ENCODE data around the gene OR5L2.
"Not testable (repeated sequence)": the region's sequence is repeated elsewhere in the genome, so short reads cannot be mapped to it uniquely, and the experiment has no call there.

OR5L2 gene

DNA sequence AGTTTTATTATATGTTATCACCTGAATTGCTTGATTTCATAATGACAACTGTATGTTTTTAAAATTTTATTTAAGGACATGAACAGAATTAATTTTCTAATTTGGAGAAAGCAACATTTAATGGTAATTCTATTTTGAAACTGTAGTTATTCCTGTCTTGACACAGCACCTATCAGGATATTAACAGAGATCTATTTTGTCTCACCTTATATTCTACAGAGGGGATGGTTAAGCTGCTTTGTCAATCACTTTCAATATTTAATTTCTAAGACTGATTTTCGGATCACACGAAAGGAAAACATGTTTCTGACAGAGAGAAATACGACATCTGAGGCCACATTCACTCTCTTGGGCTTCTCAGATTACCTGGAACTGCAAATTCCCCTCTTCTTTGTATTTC, 11.4 kb downstream of the OR5L2 start, which contains the start of gene OR5D16:
OR5D16 (plus strand) TSS at position 301 of the 400 bp plus-strand sequence; CDS start at position 301, 0 bp downstream.
- ChIA-PET POLR2A (no interaction called here), CTCF (no interaction called here)
- TF ChIP-seq HDGF (IDR thresholded peaks at IDR 0.05; ENCODE audit: borderline replicate concordance) (no peak), FOXM1 (IDR thresholded peaks at IDR 0.05; ENCODE audit: borderline replicate concordance) (no peak), ZNF384 (IDR thresholded peaks at IDR 0.05) (no peak), SP1 (IDR thresholded peaks at IDR 0.05) (no peak), ELF4 (IDR thresholded peaks at IDR 0.05) (no peak), NFRKB (IDR thresholded peaks at IDR 0.05) (no peak), FOXA1 (IDR thresholded peaks at IDR 0.05) (no peak), FOXK2 (IDR thresholded peaks at IDR 0.05) (no peak)
- TF ChIP-seq, protein P1, sequence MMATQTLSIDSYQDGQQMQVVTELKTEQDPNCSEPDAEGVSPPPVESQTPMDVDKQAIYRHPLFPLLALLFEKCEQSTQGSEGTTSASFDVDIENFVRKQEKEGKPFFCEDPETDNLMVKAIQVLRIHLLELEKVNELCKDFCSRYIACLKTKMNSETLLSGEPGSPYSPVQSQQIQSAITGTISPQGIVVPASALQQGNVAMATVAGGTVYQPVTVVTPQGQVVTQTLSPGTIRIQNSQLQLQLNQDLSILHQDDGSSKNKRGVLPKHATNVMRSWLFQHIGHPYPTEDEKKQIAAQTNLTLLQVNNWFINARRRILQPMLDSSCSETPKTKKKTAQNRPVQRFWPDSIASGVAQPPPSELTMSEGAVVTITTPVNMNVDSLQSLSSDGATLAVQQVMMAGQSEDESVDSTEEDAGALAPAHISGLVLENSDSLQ (IDR thresholded peaks at IDR 0.05): no peak
- no peak for DNase-seq (ENCODE audit: extremely low spot score)

DNA sequence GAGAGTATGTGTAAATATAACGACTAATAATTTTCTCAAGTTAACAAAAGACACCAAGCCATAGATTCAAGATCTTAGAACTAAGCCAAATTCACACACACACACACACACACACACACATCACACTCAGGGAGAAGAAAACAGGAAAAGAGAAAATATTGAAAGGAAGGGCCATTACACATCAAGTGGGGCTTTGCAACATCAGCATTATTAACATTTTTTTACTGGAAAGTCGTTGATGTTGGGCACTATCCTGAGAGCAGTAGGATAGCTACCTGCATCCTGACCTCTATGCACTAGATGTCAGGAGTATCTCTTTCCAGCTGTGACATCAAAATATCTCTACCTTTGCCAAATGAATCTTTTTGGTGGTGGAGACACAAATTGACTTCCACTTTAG, 20.4 kb downstream of the OR5L2 start:
- CTCF ChIA-PET: no interaction called here
- POLR2A ChIA-PET: no interaction called here
- TF ChIP-seq CTBP1 (IDR thresholded peaks at IDR 0.05; ENCODE audit: borderline replicate concordance): no peak
- no peak for DNase-seq (ENCODE audit: extremely low spot score)

DNA sequence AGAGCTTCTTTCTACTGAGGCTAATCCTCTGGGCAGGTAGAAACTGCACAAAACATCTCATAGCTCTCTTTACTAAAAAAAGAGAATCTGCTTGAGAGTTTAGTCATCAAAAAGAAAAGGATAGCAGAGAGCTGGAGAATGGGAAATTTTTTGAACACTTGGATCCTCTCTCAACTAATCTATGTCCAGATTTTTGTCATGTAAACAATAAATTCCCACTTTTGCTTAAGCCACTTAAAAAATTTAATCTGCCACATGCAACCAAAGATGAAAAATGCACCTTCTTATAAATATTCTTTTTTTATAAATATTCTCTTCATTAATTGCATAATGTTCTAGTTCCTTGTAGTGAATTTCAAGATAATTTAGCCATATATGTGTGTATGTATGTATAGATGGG, 22.0 kb downstream of the OR5L2 start:
- CTCF ChIA-PET: no interaction called here
- DNase-seq (ENCODE audit: extremely low spot score): no peak
- TF ChIP-seq FOXK2 (IDR thresholded peaks at IDR 0.05): no peak
- POLR2A ChIA-PET: no interaction called here

DNA sequence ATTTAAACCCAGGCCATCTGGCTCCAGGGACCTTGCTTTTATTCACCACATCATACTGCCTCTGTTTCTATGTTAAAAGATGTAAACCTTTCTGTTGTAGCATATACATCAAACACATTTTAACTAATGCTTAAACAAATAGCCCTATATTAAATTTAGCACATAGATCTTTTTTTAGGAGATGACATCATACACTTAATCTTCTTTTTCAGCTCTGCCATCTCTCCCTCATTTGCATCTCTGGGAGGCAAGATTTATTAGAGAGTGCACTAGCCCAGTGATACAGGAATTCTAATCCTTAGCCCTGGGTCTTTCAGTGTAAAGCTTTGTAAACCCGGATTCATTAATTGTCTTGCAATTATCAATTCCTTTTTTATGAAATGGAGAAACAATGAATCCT, 25.1 kb downstream of the OR5L2 start:
- POLR2A ChIA-PET: no interaction called here
- CTCF ChIA-PET: no interaction called here
- no peak for TF ChIP-seq CTBP1 (IDR thresholded peaks at IDR 0.05; ENCODE audit: borderline replicate concordance)
- no peak for TF ChIP-seq FOXK2 (IDR thresholded peaks at IDR 0.05)
- TF ChIP-seq TARDBP (IDR thresholded peaks at IDR 0.05): no peak
- TF ChIP-seq ARNT (IDR thresholded peaks at IDR 0.05): no peak
- no peak for DNase-seq (ENCODE audit: extremely low spot score)

DNA sequence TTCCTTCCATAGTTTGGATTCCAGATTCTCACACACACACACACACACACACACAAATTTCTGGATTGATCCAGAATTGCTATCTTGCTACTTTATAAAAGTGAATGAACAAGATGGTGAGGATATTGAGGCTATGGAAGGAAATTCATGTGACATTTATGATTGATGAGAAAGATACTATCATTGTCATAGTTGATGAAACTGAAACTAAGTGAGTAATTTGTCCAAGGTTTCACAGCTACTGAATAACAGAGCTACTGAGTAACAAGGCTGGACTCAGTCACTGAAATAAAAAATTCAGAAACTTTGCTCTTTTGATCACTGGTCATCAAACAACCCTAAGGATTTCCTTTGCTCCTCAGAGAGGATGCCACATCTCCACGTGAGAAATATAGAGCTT, 27.7 kb downstream of the OR5L2 start:
- ChIA-PET POLR2A (no interaction called here), CTCF (no interaction called here)
- DNase-seq (ENCODE audit: extremely low spot score): no peak
- TF ChIP-seq SUZ12 (IDR thresholded peaks at IDR 0.05): no peak
- no peak for TF ChIP-seq SP1 (IDR thresholded peaks at IDR 0.05)
- no peak for TF ChIP-seq FOXA1 (IDR thresholded peaks at IDR 0.05)
- TF ChIP-seq ZNF384 (IDR thresholded peaks at IDR 0.05): no peak
- TF ChIP-seq ELF4 (IDR thresholded peaks at IDR 0.05): no peak
- TF ChIP-seq CTBP1 (IDR thresholded peaks at IDR 0.05; ENCODE audit: borderline replicate concordance): no peak
- no peak for TF ChIP-seq FOXK2 (IDR thresholded peaks at IDR 0.05)
- no peak for TF ChIP-seq BHLHE40 (IDR thresholded peaks at IDR 0.05; ENCODE audit: borderline replicate concordance)
- TF ChIP-seq, protein P1 (IDR thresholded peaks at IDR 0.05): no peak
- no peak for TF ChIP-seq LEF1 (IDR thresholded peaks at IDR 0.05; ENCODE audit: borderline replicate concordance)
- TF ChIP-seq NFRKB (IDR thresholded peaks at IDR 0.05): no peak
- TF ChIP-seq HDGF (IDR thresholded peaks at IDR 0.05; ENCODE audit: borderline replicate concordance): no peak
- no peak for TF ChIP-seq FOXM1 (IDR thresholded peaks at IDR 0.05; ENCODE audit: borderline replicate concordance)
- TF ChIP-seq TARDBP (IDR thresholded peaks at IDR 0.05): no peak
- no peak for TF ChIP-seq L3MBTL2 (conservative IDR thresholded peaks at IDR 0.05)
- no peak for TF ChIP-seq ARNT (IDR thresholded peaks at IDR 0.05)

DNA sequence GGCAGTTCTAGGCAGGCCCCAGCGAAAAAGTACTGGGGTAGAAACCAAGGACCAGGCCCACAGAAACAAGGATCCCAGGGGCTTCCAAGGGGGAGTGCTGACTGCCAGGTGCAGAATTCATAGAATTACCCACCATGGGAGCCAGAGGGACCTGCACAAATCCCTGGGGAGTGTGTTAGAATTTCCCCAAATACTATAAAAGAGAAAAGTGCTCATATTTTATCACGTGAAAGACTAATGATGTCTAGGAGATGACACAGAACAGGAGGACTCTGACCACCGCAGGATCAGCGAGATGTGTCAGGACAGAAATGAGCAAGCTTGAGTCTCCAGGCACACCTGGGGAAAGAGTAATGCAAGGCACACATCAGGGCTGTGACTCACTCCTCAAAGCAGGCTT, 40.3 kb downstream of the OR5L2 start:
- CTCF ChIA-PET; DNase-seq (ENCODE audit: extremely low spot score); POLR2A ChIA-PET: not testable (repeated sequence)

DNA sequence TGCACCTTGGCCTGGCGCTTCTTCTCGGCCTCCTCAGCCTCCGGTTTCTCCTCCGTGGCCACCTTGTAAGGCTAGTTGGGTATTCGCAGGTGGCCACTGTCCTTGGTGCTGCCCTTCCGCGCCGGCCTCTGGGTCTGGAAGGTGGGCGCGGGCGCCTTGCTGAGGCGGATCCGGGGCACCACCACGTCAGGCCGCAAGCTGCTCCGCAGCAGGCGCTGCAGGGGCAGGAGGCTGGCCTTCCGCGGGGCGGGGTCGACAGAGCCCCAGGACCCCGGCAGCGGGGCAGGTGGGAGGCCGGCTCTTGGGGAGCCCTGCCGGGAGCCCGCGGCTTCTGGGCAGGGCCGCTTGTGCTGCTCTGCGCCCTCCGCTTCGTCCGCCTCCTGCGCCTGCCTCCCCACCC, 45.7 kb downstream of the OR5L2 start:
- CTCF ChIA-PET; POLR2A ChIA-PET; DNase-seq (ENCODE audit: extremely low spot score): not testable (repeated sequence)

DNA sequence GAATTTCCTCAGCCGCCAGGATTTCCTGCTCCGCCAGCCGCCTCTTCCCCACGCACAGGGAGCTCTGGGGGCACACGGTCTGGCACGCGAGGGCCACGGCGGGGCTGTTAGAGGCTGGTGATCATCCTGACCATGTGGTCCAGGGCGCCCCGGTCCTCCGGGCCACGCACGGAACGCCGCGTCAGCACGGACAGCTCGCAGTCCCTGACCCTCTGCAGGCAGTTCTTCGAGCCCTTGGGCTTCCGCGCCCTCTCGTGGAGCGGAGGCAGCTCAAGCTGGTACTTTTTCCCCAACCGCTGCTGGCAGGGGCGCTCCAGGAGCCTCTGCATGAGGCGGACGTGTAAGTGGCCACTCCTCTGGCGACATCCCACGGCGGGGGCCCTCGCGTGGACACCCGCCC, 46.1 kb downstream of the OR5L2 start:
- CTCF ChIA-PET; DNase-seq (ENCODE audit: extremely low spot score); POLR2A ChIA-PET: not testable (repeated sequence)
